DMS153 (cell line): ENCODE measurements around the gene TSPAN15.

Experiments
- DNase-seq: peaks from one replicate; lab custom pipeline; 2025; lab: John Stamatoyannopoulos, UW

The TSPAN15 gene

DNA sequence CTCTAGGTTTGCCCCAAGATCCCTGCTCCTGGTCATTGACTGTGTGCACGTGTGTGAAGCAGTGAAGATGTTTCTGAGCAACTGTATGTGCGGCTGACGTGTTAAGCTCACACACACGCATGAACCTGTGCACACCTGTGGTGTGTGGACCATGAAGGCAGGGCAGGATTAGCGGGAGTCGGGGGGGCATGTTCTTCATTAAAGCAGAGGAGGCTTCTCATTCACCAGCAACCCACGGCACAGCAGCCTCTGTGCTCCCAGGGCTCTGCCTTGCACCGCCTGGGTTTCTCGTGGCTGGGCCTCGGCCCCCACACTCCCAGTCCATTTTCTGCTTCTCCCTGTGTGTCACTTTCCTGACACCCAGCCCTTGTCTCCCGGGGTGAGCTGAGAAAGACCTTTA is 33.7 kb upstream of the TSPAN15 start:
- DNase-seq = no peak

DNA sequence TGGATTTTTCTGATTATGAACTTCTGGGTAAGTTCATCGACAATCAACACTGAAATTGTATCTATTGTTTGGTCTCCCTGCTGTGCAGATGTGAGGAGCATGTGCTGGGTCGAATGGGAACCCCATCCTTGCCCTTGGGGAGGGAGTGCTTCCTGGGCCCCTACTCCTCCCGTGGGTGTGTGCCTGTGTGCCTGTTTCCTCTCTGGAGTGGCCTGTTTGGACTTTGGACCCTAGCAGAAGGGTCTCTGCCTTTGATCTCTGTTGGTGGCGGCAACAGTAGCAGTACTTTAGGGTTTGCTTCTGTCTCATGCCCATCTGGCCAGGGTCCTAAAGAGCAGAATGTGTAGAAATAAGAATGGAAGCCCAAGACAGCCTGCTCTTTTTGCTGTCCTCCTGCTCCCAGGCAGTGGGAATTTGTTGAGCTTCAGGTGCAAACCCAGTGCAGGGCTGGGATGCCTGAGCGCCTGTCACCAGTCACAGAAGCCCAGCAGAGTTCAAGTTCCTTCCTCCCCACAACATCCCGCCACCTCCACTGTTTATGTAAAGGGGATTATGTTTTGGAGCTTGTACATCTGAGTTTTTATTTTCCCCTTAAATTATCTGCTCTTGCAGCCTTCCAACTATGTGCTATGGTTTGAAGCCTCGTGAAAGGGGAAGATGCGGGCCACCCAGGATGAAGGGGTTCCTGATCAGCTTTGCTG is 33.1 kb upstream of the TSPAN15 start:
- DNase-seq = no peak

GRCh38 chr10:69419096-69419743 is 32.0 kb upstream of the TSPAN15 start:
- no peak for DNase-seq

DNA sequence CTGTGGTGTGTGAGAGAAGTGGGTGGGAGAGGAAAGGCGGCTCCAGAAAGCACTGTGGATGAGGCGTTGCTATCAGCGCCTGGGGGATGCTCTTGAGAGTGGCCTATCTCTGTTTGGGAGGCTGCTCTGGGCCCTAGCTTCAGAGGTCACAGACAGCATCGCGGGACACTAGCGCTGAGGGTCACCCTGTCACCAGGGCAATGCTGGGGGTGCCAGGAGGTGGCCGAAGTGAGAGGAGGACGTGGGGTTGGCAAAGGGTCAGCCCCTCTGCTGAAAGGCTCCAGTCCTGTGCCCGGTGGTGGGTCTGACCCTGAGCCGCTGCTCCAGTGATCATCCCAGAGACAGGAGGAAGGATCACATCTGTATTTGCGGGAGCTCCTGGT is 31.5 kb upstream of the TSPAN15 start:
- DNase-seq = no peak

DNA sequence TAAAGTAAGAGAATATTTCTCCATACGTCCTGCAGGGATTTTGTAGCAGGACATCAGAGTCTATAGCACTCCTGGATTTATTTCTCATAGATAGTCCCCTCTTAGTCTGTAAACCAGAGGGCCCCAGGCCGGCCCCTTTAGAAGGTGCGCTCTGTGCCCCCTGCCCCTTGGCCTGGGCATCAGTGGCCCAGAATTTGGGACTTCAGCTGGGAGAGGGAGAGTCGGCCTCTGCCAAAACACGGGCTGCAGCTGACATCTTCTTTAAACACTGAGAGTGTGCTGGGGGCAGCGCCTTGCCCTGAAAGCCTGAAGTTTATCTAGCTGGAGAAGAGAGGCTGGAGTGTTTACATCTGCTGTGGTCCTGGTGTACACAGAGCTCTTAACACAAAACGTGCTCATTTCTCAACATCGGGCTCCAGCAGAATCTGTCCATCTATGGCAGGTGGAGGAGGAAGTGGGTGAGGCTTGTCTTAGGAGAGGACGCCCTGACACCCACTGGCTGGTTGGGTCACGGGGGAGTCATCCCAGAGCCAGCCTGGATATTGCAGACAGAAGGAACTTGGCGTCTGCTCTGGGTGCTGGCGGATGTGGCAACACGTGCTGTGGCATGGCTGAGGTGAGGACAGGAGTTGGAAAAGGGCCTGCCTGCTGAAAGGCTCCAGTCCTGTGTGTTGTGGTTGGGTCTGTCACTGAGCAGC is 29.5 kb upstream of the TSPAN15 start:
- DNase-seq = peak; percentile 96

GRCh38 chr10:69422676-69423075 is 28.6 kb upstream of the TSPAN15 start:
- DNase-seq = no peak

GRCh38 chr10:69425041-69425440 is 26.2 kb upstream of the TSPAN15 start:
- DNase-seq = no peak

DNA sequence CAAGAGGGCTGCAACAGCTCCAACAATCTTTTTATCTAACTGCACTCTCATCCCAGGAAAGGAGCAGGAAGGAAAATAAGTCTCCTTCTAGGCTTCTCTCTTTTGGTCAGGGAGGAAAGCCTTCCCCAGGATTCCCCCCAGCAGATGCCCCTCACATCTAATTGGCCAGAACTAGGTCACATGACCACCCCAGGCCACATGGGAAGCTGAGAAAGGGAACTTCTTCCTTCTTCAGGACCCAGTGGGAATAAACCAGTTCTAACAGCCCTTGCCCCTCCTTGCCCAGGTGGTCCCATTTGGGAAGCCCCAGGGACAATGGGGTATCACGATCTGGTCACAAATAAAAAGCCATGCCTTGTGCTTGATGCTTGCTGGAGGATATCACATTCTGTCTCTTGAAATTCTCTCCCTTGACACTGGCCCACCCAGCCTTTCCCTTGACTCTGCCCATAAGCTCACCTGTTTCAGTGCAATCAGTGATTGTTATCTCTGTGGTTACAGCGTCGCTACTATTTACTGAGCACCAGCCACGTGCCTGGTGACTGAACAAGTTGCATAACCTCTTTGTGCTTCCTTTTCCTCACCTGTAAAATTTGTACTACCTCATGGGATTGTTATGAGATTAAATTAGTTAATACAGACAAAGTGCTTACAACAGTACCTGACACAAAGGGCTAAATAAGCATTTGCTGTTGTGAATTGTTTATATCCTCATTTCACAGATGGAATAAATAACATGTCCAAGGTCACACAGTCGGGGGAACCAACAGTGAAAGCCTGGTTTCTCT is 25.6 kb upstream of the TSPAN15 start:
- peak; percentile 88 for DNase-seq

GRCh38 chr10:69426376-69426727 is 24.9 kb upstream of the TSPAN15 start:
- no peak for DNase-seq

DNA sequence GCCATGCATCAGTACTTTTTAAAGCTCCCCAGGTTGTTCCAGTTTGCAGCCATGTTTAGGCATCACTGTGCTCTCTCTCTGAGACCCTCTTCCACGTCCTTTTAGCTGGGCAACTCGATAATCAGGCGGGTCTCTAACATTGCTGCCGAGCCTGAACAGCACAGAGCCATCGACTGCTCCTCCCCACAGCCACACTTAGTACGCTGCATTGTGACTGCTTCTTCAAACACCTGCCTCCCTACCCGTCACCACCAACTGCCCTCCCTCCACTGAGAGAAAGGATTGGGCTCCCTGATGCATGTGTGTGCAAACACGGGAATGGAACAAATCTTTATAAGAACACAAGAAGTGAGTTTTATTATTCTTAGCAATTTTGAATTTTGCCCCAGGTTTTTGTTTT is 23.1 kb upstream of the TSPAN15 start:
- peak; percentile 71 for DNase-seq

GRCh38 chr10:69434169-69434568 is 17.1 kb upstream of the TSPAN15 start:
- DNase-seq = no peak

- DNase-seq = no peak
Measured at GRCh38 chr10:69434926-69435325, 16.3 kb upstream of the TSPAN15 start.

GRCh38 chr10:69435966-69436520 is 15.2 kb upstream of the TSPAN15 start:
- no peak for DNase-seq

DNA sequence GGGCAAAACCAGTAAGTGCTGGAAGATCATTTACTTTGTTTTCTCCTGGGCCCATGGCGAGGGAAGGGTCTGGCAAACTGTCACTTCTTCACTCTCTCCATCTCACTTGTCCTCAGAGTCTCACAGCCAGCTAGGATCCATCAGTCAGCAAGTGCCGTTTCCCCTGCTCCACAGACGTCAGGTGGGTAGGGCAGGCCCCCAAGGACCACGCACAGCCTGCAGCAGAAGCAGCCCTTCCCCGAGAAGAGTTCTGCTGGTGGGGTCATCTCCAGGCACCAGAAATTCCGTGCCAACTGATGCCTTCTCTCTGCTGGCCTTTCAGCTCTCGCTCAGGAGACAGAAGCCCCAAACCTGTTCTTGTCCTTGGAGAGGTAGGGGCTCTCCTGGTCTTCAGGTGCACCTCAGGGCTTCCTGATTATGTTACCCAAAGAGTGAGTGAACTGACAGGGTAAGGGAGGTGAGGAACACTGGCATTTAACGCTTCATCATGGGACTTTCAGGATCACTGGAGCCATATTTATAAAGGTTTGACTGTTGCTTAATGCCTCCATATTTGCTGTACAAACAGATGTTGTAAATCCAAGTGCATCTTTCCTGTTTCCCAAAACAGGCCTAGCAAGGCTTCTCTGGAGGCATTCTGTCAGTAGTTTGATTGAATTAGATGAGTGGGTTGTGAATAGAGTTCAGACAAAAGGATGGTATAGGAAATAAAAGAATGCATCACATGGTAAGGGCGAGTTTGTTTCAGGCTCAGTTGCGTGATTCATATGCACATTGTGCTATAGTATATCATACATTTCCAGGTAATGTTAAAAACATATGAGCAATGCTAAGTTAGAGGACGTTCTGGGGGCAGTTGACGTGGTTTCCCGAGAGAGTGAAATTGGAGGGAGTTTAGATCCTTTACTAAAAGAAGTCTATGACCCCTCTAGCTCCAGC is 13.7 kb upstream of the TSPAN15 start:
- peak; percentile 43 for DNase-seq

- DNase-seq = peak; percentile 41
Measured at GRCh38 chr10:69438536-69439349, 12.5 kb upstream of the TSPAN15 start.

GRCh38 chr10:69439350-69439739 is 11.9 kb upstream of the TSPAN15 start:
- DNase-seq = peak; percentile 28

- peak; percentile 56 for DNase-seq
Measured at GRCh38 chr10:69439813-69440506, 11.3 kb upstream of the TSPAN15 start.

GRCh38 chr10:69443354-69443753 is 7.9 kb upstream of the TSPAN15 start:
- no peak for DNase-seq

DNA sequence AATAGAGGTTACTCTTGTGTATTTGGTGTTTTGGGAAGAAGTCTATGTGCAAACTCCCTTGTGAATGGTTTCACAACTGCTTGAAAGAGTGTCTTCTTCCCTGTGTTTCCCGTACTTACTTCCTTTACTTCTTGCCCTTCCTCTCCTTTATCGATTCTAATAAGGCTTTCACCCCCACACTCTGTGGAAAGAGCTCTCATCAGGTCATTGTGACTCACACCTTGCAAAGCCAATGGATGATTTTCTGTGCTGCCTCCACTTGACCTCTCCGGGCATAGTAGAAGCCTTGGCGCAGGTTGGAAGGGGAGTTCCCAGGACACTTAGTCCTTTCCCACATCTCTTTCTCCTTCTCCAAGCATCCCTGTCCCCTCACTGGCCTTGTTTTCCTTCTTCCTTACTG is 6.2 kb upstream of the TSPAN15 start:
- DNase-seq = no peak

GRCh38 chr10:69446229-69446628 is 5.0 kb upstream of the TSPAN15 start:
- no peak for DNase-seq
